Measurements from ENCODE around the gene TRABD2B. TPM values are rescaled to one million over a fixed set of nuclear protein-coding genes. Genes with fewer than 3 reads are reported as not detected.
"Not testable (repeated sequence)": the region's sequence is repeated elsewhere in the genome, so short reads cannot be mapped to it uniquely, and the experiment has no call there.

The TRABD2B gene
- total RNA-seq, 2 experiments from 2014 or later = not detected

- no peak for DNase-seq
- ChIA-PET POLR2A (no interaction called here), CTCF (no interaction called here)
- H3K27ac Mint-ChIP-seq = no peak overlapping the region
- H3K9me3 Mint-ChIP-seq = no peaks in the 10 kb centered on the region
- no peaks in the 10 kb centered on the region for H3K36me3 Mint-ChIP-seq (ENCODE audit: low read depth)
- no peak overlapping the region for H3K4me3 Mint-ChIP-seq
- H3K27me3 Mint-ChIP-seq = peaks cover 3% of the 10 kb centered on the region
- no peaks in the 10 kb centered on the region for H3K4me1 Mint-ChIP-seq
Observed at GRCh38 chr1:47963568-47964358, 33.4 kb downstream of the TRABD2B start.

- H3K27me3 Mint-ChIP-seq = peaks cover 3% of the 10 kb centered on the region
- no peaks in the 10 kb centered on the region for H3K36me3 Mint-ChIP-seq (ENCODE audit: low read depth)
- H3K4me3 Mint-ChIP-seq = no peak overlapping the region
- H3K27ac Mint-ChIP-seq = no peak overlapping the region
- no peak for DNase-seq
- no peaks in the 10 kb centered on the region for H3K9me3 Mint-ChIP-seq
- ChIA-PET POLR2A (no interaction called here), CTCF (no interaction called here)
- no peaks in the 10 kb centered on the region for H3K4me1 Mint-ChIP-seq
Observed at GRCh38 chr1:47962750-47963492, 34.3 kb downstream of the TRABD2B start.

GRCh38 chr1:47961835-47962234 lies 35.4 kb downstream of the TRABD2B start:
- H3K27me3 Mint-ChIP-seq; H3K36me3 Mint-ChIP-seq (ENCODE audit: low read depth); H3K9me3 Mint-ChIP-seq; DNase-seq; POLR2A ChIA-PET; CTCF ChIA-PET; H3K27ac Mint-ChIP-seq; H3K4me1 Mint-ChIP-seq; H3K4me3 Mint-ChIP-seq: not testable (repeated sequence)

GRCh38 chr1:47956491-47956890 lies 40.7 kb downstream of the TRABD2B start:
- not testable (repeated sequence) for DNase-seq

GRCh38 chr1:47953661-47954060 lies 43.5 kb downstream of the TRABD2B start:
- H3K27me3 Mint-ChIP-seq = peaks cover 3% of the 10 kb centered on the region
- no peaks in the 10 kb centered on the region for H3K9me3 Mint-ChIP-seq
- H3K4me1 Mint-ChIP-seq = no peaks in the 10 kb centered on the region
- H3K27ac Mint-ChIP-seq = no peak overlapping the region
- POLR2A ChIA-PET = no interaction called here
- CTCF ChIA-PET = interaction anchor here (1.3 to 1.7 kb wide), 2 partner anchors 13 to 34 kb away, joined by 3 to 4 read pairs; no protein-coding TSS in a partner anchor
- H3K4me3 Mint-ChIP-seq = no peak overlapping the region
- no peak for DNase-seq
- no peaks in the 10 kb centered on the region for H3K36me3 Mint-ChIP-seq (ENCODE audit: low read depth)

More at GRCh38 chr1:47956491-47956890, 40.7 kb downstream of the TRABD2B start:
- H3K9me3 Mint-ChIP-seq; H3K4me3 Mint-ChIP-seq; POLR2A ChIA-PET; H3K36me3 Mint-ChIP-seq (ENCODE audit: low read depth); H3K4me1 Mint-ChIP-seq; CTCF ChIA-PET; H3K27me3 Mint-ChIP-seq; H3K27ac Mint-ChIP-seq: not testable (repeated sequence)

GRCh38 chr1:47951545-47952235 lies 45.5 kb downstream of the TRABD2B start:
- Mint-ChIP-seq H3K36me3 (ENCODE audit: low read depth) (no peaks in the 10 kb centered on the region), H3K27ac (no peak overlapping the region), H3K4me1 (no peaks in the 10 kb centered on the region), H3K27me3 (peaks cover 5% of the 10 kb centered on the region), H3K4me3 (no peak overlapping the region), H3K9me3 (no peaks in the 10 kb centered on the region)
- DNase-seq = no peak
- CTCF ChIA-PET = interaction anchor here (0.6 kb wide), 1 partner anchor 67 kb away, joined by 3 read pairs; no protein-coding TSS in a partner anchor
- POLR2A ChIA-PET = no interaction called here

GRCh38 chr1:47951026-47951425 lies 46.2 kb downstream of the TRABD2B start:
- POLR2A ChIA-PET = no interaction called here
- H3K36me3 Mint-ChIP-seq (ENCODE audit: low read depth) = no peaks in the 10 kb centered on the region
- H3K27ac Mint-ChIP-seq = no peak overlapping the region
- no peak overlapping the region for H3K4me3 Mint-ChIP-seq
- CTCF ChIA-PET = interaction anchor here (0.6 kb wide), 1 partner anchor 68 kb away, joined by 3 read pairs; no protein-coding TSS in a partner anchor
- no peak for DNase-seq
- H3K9me3 Mint-ChIP-seq = no peaks in the 10 kb centered on the region
- H3K4me1 Mint-ChIP-seq = no peaks in the 10 kb centered on the region
- peaks cover 5% of the 10 kb centered on the region for H3K27me3 Mint-ChIP-seq

GRCh38 chr1:47950471-47950870 lies 46.7 kb downstream of the TRABD2B start:
- no peak for DNase-seq
- peaks cover 5% of the 10 kb centered on the region for H3K27me3 Mint-ChIP-seq
- no peak overlapping the region for H3K4me3 Mint-ChIP-seq
- ChIA-PET CTCF (no interaction called here), POLR2A (no interaction called here)
- no peak overlapping the region for H3K27ac Mint-ChIP-seq
- H3K36me3 Mint-ChIP-seq (ENCODE audit: low read depth) = no peaks in the 10 kb centered on the region
- no peaks in the 10 kb centered on the region for H3K4me1 Mint-ChIP-seq
- H3K9me3 Mint-ChIP-seq = no peaks in the 10 kb centered on the region

- DNase-seq = no peak
- CTCF ChIA-PET = no interaction called here
- no peaks in the 10 kb centered on the region for H3K36me3 Mint-ChIP-seq (ENCODE audit: low read depth)
- H3K9me3 Mint-ChIP-seq = no peaks in the 10 kb centered on the region
- H3K4me3 Mint-ChIP-seq = no peak overlapping the region
- H3K27me3 Mint-ChIP-seq = peaks cover 9% of the 10 kb centered on the region
- POLR2A ChIA-PET = no interaction called here
- no peak overlapping the region for H3K27ac Mint-ChIP-seq
- H3K4me1 Mint-ChIP-seq = no peaks in the 10 kb centered on the region
Observed at GRCh38 chr1:47948126-47948525, 49.1 kb downstream of the TRABD2B start.

GRCh38 chr1:47947531-47947930 lies 49.7 kb downstream of the TRABD2B start:
- Mint-ChIP-seq H3K36me3 (ENCODE audit: low read depth) (no peaks in the 10 kb centered on the region), H3K27me3 (peaks cover 9% of the 10 kb centered on the region)
- POLR2A ChIA-PET = no interaction called here

GRCh38 chr1:47944561-47944960 lies 52.6 kb downstream of the TRABD2B start:
- Mint-ChIP-seq H3K27me3 (peaks cover 9% of the 10 kb centered on the region), H3K27ac (no peak overlapping the region), H3K4me3 (no peak overlapping the region), H3K9me3 (no peaks in the 10 kb centered on the region), H3K36me3 (ENCODE audit: low read depth) (no peaks in the 10 kb centered on the region), H3K4me1 (no peaks in the 10 kb centered on the region)
- POLR2A ChIA-PET = no interaction called here
- CTCF ChIA-PET = interaction anchor here (1.7 kb wide), 1 partner anchor 12 kb away, joined by 3 read pairs; no protein-coding TSS in a partner anchor
- no peak for DNase-seq

More at GRCh38 chr1:47947531-47947930, 49.7 kb downstream of the TRABD2B start:
- no peaks in the 10 kb centered on the region for H3K4me1 Mint-ChIP-seq
- H3K27ac Mint-ChIP-seq = no peak overlapping the region
- no peak overlapping the region for H3K4me3 Mint-ChIP-seq
- no peaks in the 10 kb centered on the region for H3K9me3 Mint-ChIP-seq
- no peak for DNase-seq
- CTCF ChIA-PET = no interaction called here

GRCh38 chr1:47942240-47942629 lies 55.0 kb downstream of the TRABD2B start:
- no peaks in the 10 kb centered on the region for H3K4me1 Mint-ChIP-seq
- POLR2A ChIA-PET = no interaction called here
- CTCF ChIA-PET = no interaction called here
- H3K27ac Mint-ChIP-seq = no peak overlapping the region
- no peaks in the 10 kb centered on the region for H3K36me3 Mint-ChIP-seq (ENCODE audit: low read depth)
- no peak overlapping the region for H3K4me3 Mint-ChIP-seq
- no peak for DNase-seq
- peaks cover 7% of the 10 kb centered on the region for H3K27me3 Mint-ChIP-seq
- H3K9me3 Mint-ChIP-seq = no peaks in the 10 kb centered on the region

GRCh38 chr1:47941609-47942239 lies 55.5 kb downstream of the TRABD2B start:
- H3K4me1 Mint-ChIP-seq = no peaks in the 10 kb centered on the region
- no peaks in the 10 kb centered on the region for H3K36me3 Mint-ChIP-seq (ENCODE audit: low read depth)
- DNase-seq = no peak
- H3K9me3 Mint-ChIP-seq = no peaks in the 10 kb centered on the region
- POLR2A ChIA-PET = no interaction called here
- no peak overlapping the region for H3K4me3 Mint-ChIP-seq
- no peak overlapping the region for H3K27ac Mint-ChIP-seq
- CTCF ChIA-PET = no interaction called here
- peaks cover 7% of the 10 kb centered on the region for H3K27me3 Mint-ChIP-seq

All from activated CD4-positive, alpha-beta T cell treated with anti-CD3 and anti-CD28 coated beads, Interleukin-2, amount 10 ng/mL, durations not matched to agents 7 days and 5 days (primary cell).